Amniotic epithelial cell (primary cell): ENCODE measurements around the gene MVD.
A peak's percentile ranks its signal among the peaks of the same experiment; 100 is the strongest.
"Not testable (repeated sequence)": the region's sequence is repeated elsewhere in the genome, so short reads cannot be mapped to it uniquely, and the experiment has no call there.

Source experiments
- DNase-seq: peaks from one replicate; pipeline ENCODE4 v3.0.0-alpha.2; 2010; ENCODE audit warnings: low read depth

MVD gene

GRCh38 chr16:88681709-88682451 lies 19.0 kb upstream of the MVD start:
- no peak for DNase-seq

- no peak for DNase-seq
These were observed 18.3 kb upstream of the MVD start for GRCh38 chr16:88681084-88681680.

DNA sequence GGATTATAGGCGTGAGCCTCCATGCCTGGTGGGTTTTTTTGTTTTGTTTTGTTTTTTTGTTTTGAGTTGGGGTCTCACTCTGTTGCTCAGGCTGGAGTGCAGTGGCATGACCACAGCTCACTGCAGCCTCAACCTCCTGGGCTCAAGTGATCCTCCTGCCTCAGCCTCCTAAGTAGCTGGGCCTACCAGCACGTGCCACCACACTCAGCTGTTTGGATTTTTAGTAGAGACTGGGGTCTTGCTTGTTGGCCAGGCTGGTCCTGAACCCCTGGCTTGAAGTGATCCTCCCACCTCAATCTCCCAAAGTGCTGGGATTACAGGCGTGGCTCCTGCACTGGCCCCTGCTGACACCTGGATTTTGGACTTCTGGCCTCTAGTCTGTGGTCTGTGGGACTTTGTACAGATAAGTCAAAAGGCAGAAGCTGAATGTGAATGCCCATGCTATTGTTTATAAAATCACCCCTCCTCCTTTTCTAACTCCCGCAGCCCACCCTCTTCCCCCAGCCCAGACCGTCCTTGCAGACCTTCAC lies 17.7 kb upstream of the MVD start:
- no peak for DNase-seq

GRCh38 chr16:88678224-88678979 lies 15.5 kb upstream of the MVD start:
- no peak for DNase-seq

DNA sequence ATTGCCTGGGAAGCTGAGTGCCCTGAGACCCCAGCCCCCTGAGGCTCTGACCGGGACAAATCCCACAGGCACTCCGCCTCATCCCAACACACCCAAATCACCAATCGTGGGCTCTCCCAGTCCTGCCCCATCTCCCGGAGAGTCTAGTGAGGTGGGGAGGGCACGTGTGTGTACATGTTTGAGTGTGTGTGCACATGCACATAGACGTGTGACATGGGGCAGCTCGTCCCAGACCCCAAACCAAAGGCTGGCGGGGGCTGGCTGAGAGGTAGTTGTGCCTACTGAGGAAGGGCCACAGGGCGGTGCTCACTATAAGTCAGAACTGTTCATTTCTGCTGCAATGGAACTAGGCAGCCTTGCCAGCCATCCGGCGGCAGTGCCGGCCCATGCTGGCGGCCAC lies 14.8 kb upstream of the MVD start:
- no peak for DNase-seq

DNA sequence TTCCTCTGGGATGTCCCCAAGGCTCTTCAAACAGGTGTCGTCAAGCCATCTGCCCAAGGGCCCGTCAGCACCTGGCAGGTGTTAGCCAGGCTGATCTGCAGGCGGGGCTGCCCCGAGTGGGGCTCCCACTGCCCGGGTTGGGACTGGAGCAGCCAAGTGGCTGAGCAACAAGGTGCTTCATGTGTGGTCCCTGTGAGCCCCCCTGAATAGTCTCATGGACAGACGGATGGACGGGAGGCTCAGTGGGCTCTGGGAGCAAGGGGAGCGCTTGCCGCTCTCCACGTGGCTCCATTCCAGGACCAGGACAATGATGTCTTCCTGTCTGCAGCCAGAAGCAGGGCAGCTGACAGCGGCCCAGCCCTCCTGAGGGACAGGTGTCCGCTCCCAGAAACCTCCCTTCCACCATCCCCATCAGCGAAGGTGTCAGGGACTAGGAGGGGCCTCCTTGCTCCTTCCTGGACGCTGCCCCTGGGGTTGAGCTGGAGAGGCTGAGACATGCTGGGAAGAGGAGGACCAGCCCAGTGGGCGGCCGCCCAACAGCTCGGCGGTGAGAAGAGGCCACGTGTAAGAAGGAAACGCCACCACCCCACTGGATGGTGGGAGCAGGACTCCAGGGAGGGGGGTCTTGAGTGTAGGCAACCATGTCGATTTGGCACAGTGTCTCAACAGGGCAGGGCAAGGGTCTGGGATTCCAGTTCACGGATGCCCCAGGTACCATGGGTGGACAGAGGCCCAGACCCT lies 13.8 kb upstream of the MVD start:
- DNase-seq = no peak

GRCh38 chr16:88673716-88674379 lies 11.0 kb upstream of the MVD start:
- no peak for DNase-seq

GRCh38 chr16:88672776-88673175 lies 9.9 kb upstream of the MVD start:
- peak; percentile 7 for DNase-seq

DNA sequence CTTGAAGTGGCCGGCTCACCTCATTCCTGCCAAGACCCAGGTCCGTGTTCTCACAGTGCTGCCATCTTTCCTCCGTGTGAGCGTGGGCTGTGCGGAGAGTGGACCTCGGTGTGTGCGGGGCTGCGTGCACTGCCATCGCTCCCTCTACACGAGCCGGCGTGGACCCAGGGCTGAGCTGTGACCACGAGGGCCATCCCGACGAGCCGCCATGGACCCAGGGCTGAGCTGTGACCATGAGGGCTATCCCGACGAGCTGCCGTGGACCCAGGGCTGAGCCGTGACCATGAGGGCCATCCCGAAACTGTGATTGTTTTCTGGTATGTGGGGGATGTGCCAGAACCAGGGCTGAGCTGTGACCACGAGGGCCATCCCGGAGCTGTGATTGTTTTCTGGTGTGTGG lies 8.9 kb upstream of the MVD start:
- no peak for DNase-seq

GRCh38 chr16:88669980-88670379 lies 7.1 kb upstream of the MVD start:
- DNase-seq = no peak

DNA sequence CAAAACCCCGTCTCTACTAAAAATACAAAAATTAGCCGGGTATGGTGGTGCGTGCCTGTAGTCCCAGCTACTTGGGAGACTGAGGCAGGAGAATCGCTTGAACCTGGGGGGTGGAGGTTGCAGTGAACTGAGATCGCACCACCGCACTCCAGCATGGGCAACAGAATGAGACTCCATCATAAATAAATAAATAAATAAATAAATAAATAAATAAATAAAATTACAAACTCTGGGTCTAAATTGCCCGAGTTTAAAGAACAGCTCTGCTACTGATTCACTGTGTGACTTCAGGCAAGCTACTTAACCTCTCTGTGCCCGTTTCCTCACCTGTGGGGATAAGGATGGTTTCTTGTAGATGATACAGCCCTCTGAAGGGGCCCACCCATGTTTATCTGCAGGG lies 6.6 kb upstream of the MVD start:
- DNase-seq = not testable (repeated sequence)

DNA sequence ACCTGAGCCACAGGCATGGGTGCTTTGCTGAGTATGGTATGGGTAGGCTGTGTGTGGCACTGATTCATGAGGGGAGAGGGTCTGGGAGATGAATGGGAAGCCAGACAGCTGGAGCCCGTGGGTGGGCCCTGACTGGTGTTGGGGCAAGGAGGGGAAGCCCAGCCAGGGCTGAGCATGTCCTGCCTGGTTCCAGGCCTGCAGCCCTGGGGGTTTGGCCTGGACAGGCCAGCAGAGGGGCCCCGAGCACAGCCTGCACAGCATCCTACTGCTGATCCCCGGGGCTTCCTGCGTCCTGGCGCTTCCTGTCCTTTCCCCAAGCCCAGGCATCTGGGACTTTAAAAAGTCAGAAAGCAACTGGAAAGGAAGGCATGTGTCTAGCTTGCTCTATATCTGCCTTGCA lies 4.6 kb upstream of the MVD start:
- DNase-seq = no peak

DNA sequence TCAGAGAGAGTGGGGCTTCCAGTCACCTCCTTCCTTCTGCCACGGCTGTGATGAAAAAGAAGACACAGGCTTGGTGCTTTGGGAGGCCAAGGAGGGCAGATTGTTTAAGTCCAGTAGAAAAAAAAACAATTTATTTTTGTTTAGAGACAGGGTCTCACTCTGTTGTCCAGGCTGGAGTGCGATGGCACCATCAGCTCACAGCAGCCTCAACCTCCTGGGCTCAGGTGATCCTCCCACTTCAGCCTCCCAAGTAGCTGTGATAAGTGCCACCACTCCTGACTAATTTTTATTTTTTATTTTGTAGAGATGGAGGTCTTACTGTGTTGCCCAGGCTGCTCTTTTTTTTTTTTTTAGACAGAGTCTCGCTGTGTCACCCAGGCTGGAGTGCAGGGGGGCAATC lies 2.7 kb upstream of the MVD start:
- DNase-seq = no peak

DNA sequence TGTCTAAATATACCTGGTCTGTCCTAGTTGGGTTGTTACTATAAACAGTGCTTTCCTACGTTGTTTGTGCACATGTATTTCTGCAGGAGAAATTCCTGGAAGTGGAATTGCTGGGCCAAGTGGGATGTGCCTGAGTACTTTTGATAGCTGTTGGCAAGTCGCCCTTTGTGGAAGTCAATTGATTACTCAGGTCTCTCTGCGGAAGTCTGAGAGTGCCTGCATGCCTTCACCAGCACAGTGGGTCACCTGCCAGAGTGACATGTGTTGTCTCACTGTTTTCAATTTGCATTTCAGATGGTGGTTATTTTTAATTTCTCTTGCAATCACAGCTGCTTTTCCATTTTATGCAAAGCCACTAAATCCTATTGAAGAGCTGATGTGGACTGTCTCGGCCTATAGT lies 2.3 kb upstream of the MVD start:
- no peak for DNase-seq

- DNase-seq = no peak
These were observed 559 bp downstream of the MVD start for GRCh38 chr16:88662222-88662842.

GRCh38 chr16:88661468-88661867 lies 1.4 kb downstream of the MVD start:
- DNase-seq = no peak

- no peak for DNase-seq
These were observed 3.7 kb downstream of the MVD start for GRCh38 chr16:88659160-88659559.

DNA sequence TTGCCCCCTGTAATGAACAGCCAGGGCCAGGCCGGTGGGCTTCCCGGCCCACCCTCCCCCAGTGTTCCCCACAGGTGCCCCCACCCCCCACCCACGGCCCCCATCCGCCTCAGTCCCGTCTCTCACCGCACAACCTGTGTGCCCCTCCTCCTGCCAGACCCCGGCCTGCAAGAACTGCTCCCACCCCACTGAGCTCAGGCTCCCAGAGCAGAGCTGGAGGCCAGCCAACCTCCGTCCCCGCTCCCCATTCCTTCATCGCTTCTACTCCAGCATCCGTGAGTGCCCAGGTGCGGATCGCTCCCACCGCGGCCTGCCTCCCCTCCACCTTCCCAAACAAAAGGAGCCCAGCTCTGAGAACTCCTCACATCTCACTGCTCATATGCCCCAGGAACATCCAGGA lies 4.2 kb downstream of the MVD start:
- no peak for DNase-seq

DNA sequence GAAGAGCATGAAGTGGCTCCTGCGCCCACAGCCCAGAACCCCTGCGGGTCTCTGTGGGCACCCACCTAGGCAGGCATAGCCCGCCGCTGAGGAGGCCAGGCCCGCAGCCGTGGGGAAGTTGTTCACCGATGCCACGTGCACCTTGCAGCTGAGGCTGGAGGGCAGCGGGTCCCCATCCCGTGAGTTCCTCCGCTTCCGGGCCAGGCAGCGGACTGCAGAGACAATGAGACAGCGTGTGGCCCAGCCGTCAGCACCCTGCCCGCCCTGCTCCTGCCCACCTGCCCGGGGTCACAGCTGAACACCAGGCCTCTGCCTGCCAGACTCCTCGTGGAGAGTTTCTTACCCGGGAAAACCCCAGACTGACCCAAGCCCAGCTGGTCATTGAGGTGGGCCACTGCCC lies 5.5 kb downstream of the MVD start:
- no peak for DNase-seq

- no peak for DNase-seq
These were observed 6.5 kb downstream of the MVD start for GRCh38 chr16:88656291-88656980.
